HepG2 (cell line): Measurements from ENCODE around the gene DQX1. TPM values are rescaled to one million over a fixed set of nuclear protein-coding genes. Genes with fewer than 3 reads are reported as not detected.

Experiments
- ATAC-seq: fragments of 200-7000 bp; cut with Tn5 transposase; 3 replicates; pipeline ENCODE4 v1.9.1; 2020; ENCODE audit warnings: mild to moderate bottlenecking, moderate library complexity
- BruUV-seq: library from RNA; stranded (reverse); fragments of 400-500 nt; replicated peaks from 2 replicates; lab custom pipeline; 2021; lab: Mats Ljungman, UMichigan
- CTCF ChIA-PET: fragments of 300-600 bp; formaldehyde crosslinking; extraction: SDS; loops from one replicate; lab custom pipeline; 2021; ENCODE audit warnings: low total read pairs, inconsistent platforms, low intra/inter-chr PET ratio; lab: Yijun Ruan, JAX
- POLR2A ChIA-PET: fragments of 350-600 bp; sonication (Branson Sonifier 250); formaldehyde crosslinking; loops from one replicate; lab custom pipeline; 2020; ENCODE audit warnings: antibody characterized with exemption, inconsistent platforms; lab: Yijun Ruan, JAX
- DNase-seq: peaks from one replicate; pipeline ENCODE4 v3.0.0-alpha.2; 2015; ENCODE audit warnings: low spot score
- FAIRE-seq: peaks from 3 replicates; lab custom pipeline; 2011; peaks lifted over from hg19 to GRCh38; lab: Jason Lieb, UNC
- H2AFZ ChIP-seq: one replicate; pipeline ENCODE4 v1.6.1; 2011; ENCODE audit warnings: low read length, inconsistent platforms
- H3K27ac ChIP-seq: fragments of 300-600 bp; 3 replicates; pipeline ENCODE4 v1.8.0; 2011; ENCODE audit warnings: mixed run types, mild to moderate bottlenecking, mixed read lengths, low read length, inconsistent platforms; ENCODE audit not compliant: insufficient read depth; ENCODE audit errors: extremely low read length
- H3K27me3 ChIP-seq, 2 experiments: fragments of 200-600 bp in 1 of 2; 2 replicates in 1 of 2; 3 replicates in 1 of 2; pipeline versions ENCODE4 v1.6.0 to v1.8.0; 2011; ENCODE audit warnings: low read length in 2 of 2, mild to moderate bottlenecking in 2 of 2, moderate library complexity in 2 of 2, inconsistent platforms in 1 of 2; ENCODE audit not compliant: insufficient read depth in 2 of 2, control insufficient read depth in 1 of 2
- H3K36me3 ChIP-seq, 2 experiments: fragments of 200-600 bp in 1 of 2; replicated peaks in 1 of 2; 2 replicates in 1 of 2; 3 replicates in 1 of 2; pipeline versions ENCODE4 v1.5.1 to v1.8.0; 2011; ENCODE audit warnings: low read length in 2 of 2, inconsistent platforms in 1 of 2; ENCODE audit not compliant: insufficient read depth in 2 of 2, control insufficient read depth in 1 of 2
- H3K4me1 ChIP-seq: 2 replicates; pipeline ENCODE4 v1.5.1; 2012; ENCODE audit warnings: low read length, inconsistent platforms; ENCODE audit not compliant: insufficient read depth
- H3K4me2 ChIP-seq: 2 replicates; pipeline ENCODE4 v1.6.0; 2011; ENCODE audit warnings: low read depth, low read length, inconsistent platforms
- H3K4me3 ChIP-seq, 3 experiments: fragments of 200-600 bp in 1 of 3; sonication (generic), shearing (Covaris generic) in 1 of 3; replicated peaks in 1 of 3; 2 replicates each; pipeline ENCODE4 v1.5.1; 2011 to 2016; ENCODE audit warnings: low read length in 3 of 3, inconsistent platforms in 2 of 3, low read depth in 2 of 3, mild to moderate bottlenecking in 2 of 3, control low read depth in 1 of 3, mixed read lengths in 1 of 3; ENCODE audit not compliant: insufficient read depth in 1 of 3
- H3K79me2 ChIP-seq: one replicate; pipeline ENCODE4 v1.6.1; 2011; ENCODE audit warnings: low read length, inconsistent platforms; ENCODE audit not compliant: insufficient read depth
- H3K9ac ChIP-seq: 2 replicates; pipeline ENCODE4 v1.6.0; 2011; ENCODE audit warnings: mild to moderate bottlenecking, low read depth, low read length, inconsistent platforms; ENCODE audit not compliant: insufficient read depth
- H3K9me3 ChIP-seq: 2 replicates; pipeline ENCODE4 v1.5.1; 2012; ENCODE audit warnings: mild to moderate bottlenecking, low read length
- H4K20me1 ChIP-seq: 2 replicates; pipeline ENCODE4 v1.6.0; 2011; ENCODE audit warnings: inconsistent platforms, mild to moderate bottlenecking, low read length, moderate library complexity; ENCODE audit not compliant: insufficient read depth
- BCL6 ChIP-seq: IDR thresholded peaks from 2 replicates; pipeline ENCODE4 v1.6.1; 2016; ENCODE audit warnings: missing genetic modification reagents, missing compliant biosample characterization
- HDAC6 ChIP-seq: fragments of 200-600 bp; sonication (generic); IDR thresholded peaks from 2 replicates; pipeline ENCODE4 v1.7.0; 2017; ENCODE audit warnings: mild to moderate bottlenecking, antibody characterized with exemption, low read length, low read depth
- SMARCC2 ChIP-seq: fragments of 450-650 bp; IDR thresholded peaks from 2 replicates; pipeline ENCODE4 v1.6.1; 2017; ENCODE audit warnings: antibody characterized with exemption, mild to moderate bottlenecking
- ZNF550 ChIP-seq: sonication (generic); formaldehyde crosslinking; IDR thresholded peaks from 2 replicates; pipeline ENCODE4 v1.4.0; 2020; ENCODE audit warnings: mild to moderate bottlenecking, missing genetic modification reagents, borderline replicate concordance
- WGBS: methylation state at CpG from one replicate; pipeline ENCODE4 v1.1.6; 2017; ENCODE audit warnings: low lambda C conversion rate; 5-methylcytosine and 5-hydroxymethylcytosine counted together
- in situ Hi-C: cut with HindIII; loops from 2 replicates; pipeline ENCODE4 v1.10.0; 2017; ENCODE audit warnings: low pct_unique_long_range_greater_than_20kb; ENCODE audit not compliant: extremely low pct_ligation_motif_present
- intact Hi-C: fragments of 100-400 bp; cut with micrococcal nuclease; formaldehyde crosslinking; loops from one replicate; pipeline ENCODE4 v1.10.0; 2022; ENCODE audit not compliant: unreplicated experiment
- polyA plus RNA-seq, 8 experiments: library from polyadenylated mRNA; depleted of rRNA in 3 of 8; stranded (reverse) in 7 of 8; unstranded in 1 of 8; fragments of >200 nt; fragmentation: Illumina TruSeq in 4 of 8; extraction: Trizol in 4 of 8; gene quantifications; 2 replicates each; pipeline versions ENCODE4 v1.2.1 to v1.2.3, GENCODE V29; 2011 to 2016; ENCODE audit warnings: low read depth in 4 of 8, missing spikeins in 1 of 8, mixed read lengths in 1 of 8; ENCODE audit not compliant: insufficient read depth in 1 of 8
- total RNA-seq, 5 experiments: library from RNA; depleted of rRNA; stranded (reverse); fragments of >200 nt; fragmentation: Illumina TruSeq; extraction: Trizol; gene quantifications; 2 replicates each; pipeline ENCODE4 v1.2.3, GENCODE V29; 2016; ENCODE audit warnings: low read depth in 1 of 5
- TF ChIP-seq, protein P1 (sequence below): sonication (generic); formaldehyde crosslinking; IDR thresholded peaks from 2 replicates; pipeline ENCODE4 v1.8.1; 2023; ENCODE audit warnings: mild to moderate bottlenecking, inconsistent platforms, moderate library complexity, missing genetic modification reagents, borderline replicate concordance
- TF ChIP-seq, protein P2 (sequence below): sonication (generic); formaldehyde crosslinking; IDR thresholded peaks from 2 replicates; pipeline ENCODE4 v1.4.0; 2020; ENCODE audit warnings: missing genetic modification reagents

DQX1 gene
- total and polyA plus RNA-seq, 2 of the 13 experiments (the other 11 are each of a cell fraction or from before 2014, with no cell fraction given): 27.6 to 89.8 TPM

DNA sequence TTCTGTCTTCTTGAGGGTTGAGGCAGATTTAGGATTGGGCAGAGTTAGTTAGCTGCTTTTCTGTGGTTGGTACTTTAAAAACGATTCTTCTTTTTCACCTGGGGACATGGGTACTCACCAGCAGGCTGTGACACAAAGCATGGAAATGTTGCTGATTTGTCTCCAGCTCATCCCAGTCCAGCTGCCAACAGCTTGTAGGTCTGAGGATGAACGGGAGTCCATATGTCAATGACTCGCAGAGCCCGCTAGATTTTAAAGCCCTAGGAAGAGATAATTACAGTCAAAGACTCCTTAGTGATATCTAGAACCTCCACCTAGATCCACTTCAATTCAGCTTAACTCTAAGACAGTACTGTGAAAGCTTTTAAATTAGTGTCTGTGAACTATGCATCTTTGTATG is 49.3 kb upstream of the DQX1 start:
- no peaks in the 10 kb centered on the region for H4K20me1 ChIP-seq
- intact Hi-C loops: no loop called here
- H3K27me3 ChIP-seq: peaks cover 0 to 27% of the 10 kb centered on the region in 2 experiments; a peak in 4 of 5 replicates
- no peak overlapping the region for H3K4me2 ChIP-seq
- no peaks in the 10 kb centered on the region for H3K36me3 ChIP-seq
- H3K9ac ChIP-seq: no peak overlapping the region
- DNase-seq: no peak
- no peak overlapping the region for H3K4me3 ChIP-seq
- no peak overlapping the region for H2AFZ ChIP-seq
- CTCF ChIA-PET: no interaction called here
- TF ChIP-seq, protein P1, sequence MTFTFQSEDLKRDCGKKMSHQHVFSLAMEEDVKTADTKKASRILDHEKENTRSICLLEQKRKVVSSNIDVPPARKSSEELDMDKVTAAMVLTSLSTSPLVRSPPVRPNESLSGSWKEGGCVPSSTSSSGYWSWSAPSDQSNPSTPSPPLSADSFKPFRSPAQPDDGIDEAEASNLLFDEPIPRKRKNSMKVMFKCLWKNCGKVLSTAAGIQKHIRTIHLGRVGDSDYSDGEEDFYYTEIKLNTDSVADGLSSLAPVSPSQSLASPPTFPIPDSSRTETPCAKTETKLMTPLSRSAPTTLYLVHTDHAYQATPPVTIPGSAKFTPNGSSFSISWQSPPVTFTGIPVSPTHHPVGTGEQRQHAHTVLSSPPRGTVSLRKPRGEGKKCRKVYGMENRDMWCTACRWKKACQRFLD (CRISPR knock-in tag): no peak
- no peak for TF ChIP-seq HDAC6
- no peak for TF ChIP-seq ZNF550 (CRISPR knock-in tag)
- TF ChIP-seq, protein P2, sequence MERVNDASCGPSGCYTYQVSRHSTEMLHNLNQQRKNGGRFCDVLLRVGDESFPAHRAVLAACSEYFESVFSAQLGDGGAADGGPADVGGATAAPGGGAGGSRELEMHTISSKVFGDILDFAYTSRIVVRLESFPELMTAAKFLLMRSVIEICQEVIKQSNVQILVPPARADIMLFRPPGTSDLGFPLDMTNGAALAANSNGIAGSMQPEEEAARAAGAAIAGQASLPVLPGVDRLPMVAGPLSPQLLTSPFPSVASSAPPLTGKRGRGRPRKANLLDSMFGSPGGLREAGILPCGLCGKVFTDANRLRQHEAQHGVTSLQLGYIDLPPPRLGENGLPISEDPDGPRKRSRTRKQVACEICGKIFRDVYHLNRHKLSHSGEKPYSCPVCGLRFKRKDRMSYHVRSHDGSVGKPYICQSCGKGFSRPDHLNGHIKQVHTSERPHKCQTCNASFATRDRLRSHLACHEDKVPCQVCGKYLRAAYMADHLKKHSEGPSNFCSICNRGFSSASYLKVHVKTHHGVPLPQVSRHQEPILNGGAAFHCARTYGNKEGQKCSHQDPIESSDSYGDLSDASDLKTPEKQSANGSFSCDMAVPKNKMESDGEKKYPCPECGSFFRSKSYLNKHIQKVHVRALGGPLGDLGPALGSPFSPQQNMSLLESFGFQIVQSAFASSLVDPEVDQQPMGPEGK (CRISPR knock-in tag): no peak
- TF ChIP-seq SMARCC2: no peak
- no peak for TF ChIP-seq BCL6
- no peaks in the 10 kb centered on the region for H3K9me3 ChIP-seq
- H3K27ac ChIP-seq: no peak overlapping the region
- 48% methylated on average over 4 of the region's 4 CpGs for WGBS
- H3K79me2 ChIP-seq: no peaks in the 10 kb centered on the region
- ATAC-seq: no peak
- no TSS peak for BruUV-seq
- POLR2A ChIA-PET: interaction anchor here (2.1 kb wide), 1 partner anchor 46 kb away, joined by 7 read pairs; the partner anchor contains the start of genes AUP1 and HTRA2
- H3K4me1 ChIP-seq: peaks cover 12% of the 10 kb centered on the region
- no peak for FAIRE-seq
- in situ Hi-C loops: no loop called here
